Fibroblast of gingiva (primary cell): ENCODE results near the gene ZNF428.
"Not testable (repeated sequence)": the region's sequence is repeated elsewhere in the genome, so short reads cannot be mapped to it uniquely, and the experiment has no call there.

Source experiments
- DNase-seq: peaks from one replicate; pipeline ENCODE4 v3.0.0-alpha.2; 2011; ENCODE audit warnings: low read depth

ZNF428 gene

GRCh38 chr19:43619262-43620060 is at the start of gene ZNF428:
TSS of gene ZNF428 (minus strand) at chr19:43619629. CDS start at chr19:43614304, 5,325 bp downstream.
- peak; percentile 85 for DNase-seq

- DNase-seq, result peak; percentile 99
Observed at GRCh38 chr19:43668406-43669109, 49.1 kb upstream of the ZNF428 start.

GRCh38 chr19:43667876-43668405 is 48.5 kb upstream of the ZNF428 start:
- DNase-seq, result no peak

- no peak for DNase-seq
Observed at GRCh38 chr19:43667126-43667875, 47.9 kb upstream of the ZNF428 start.

GRCh38 chr19:43664018-43664417 is 44.6 kb upstream of the ZNF428 start:
- DNase-seq, result no peak

- no peak for DNase-seq
Observed at GRCh38 chr19:43662487-43662886, 43.1 kb upstream of the ZNF428 start.

- DNase-seq, result no peak
Observed at GRCh38 chr19:43660971-43661360, 41.5 kb upstream of the ZNF428 start.

- DNase-seq, result no peak
Observed at GRCh38 chr19:43660301-43660970, 41.0 kb upstream of the ZNF428 start.

- DNase-seq, result no peak
Observed at GRCh38 chr19:43658494-43658893, 39.1 kb upstream of the ZNF428 start.

- DNase-seq, result no peak
Observed at GRCh38 chr19:43658001-43658400, 38.6 kb upstream of the ZNF428 start.

- no peak for DNase-seq
Observed at GRCh38 chr19:43656436-43656835, 37.0 kb upstream of the ZNF428 start.

- no peak for DNase-seq
Observed at GRCh38 chr19:43652546-43652874, 33.1 kb upstream of the ZNF428 start.

GRCh38 chr19:43651758-43652545 is 32.5 kb upstream of the ZNF428 start:
- peak; percentile 65 for DNase-seq

- not testable (repeated sequence) for DNase-seq
Observed at GRCh38 chr19:43650276-43650675, 30.8 kb upstream of the ZNF428 start.

GRCh38 chr19:43649514-43649913 is 30.1 kb upstream of the ZNF428 start:
- DNase-seq, result no peak

- DNase-seq, result no peak
Observed at GRCh38 chr19:43648633-43649032, 29.2 kb upstream of the ZNF428 start.

GRCh38 chr19:43644181-43644580 is 24.8 kb upstream of the ZNF428 start:
- DNase-seq, result no peak

- DNase-seq, result no peak
Observed at GRCh38 chr19:43643326-43643725, 23.9 kb upstream of the ZNF428 start.

GRCh38 chr19:43642531-43642930 is 23.1 kb upstream of the ZNF428 start:
- DNase-seq, result no peak

GRCh38 chr19:43641333-43641732 is 21.9 kb upstream of the ZNF428 start:
- no peak for DNase-seq

GRCh38 chr19:43640424-43640757 is 21.0 kb upstream of the ZNF428 start:
- DNase-seq, result no peak
